ENCODE measurements around the gene RSPRY1.
"Not testable (repeated sequence)": the region's sequence is repeated elsewhere in the genome, so short reads cannot be mapped to it uniquely, and the experiment has no call there.

Gene RSPRY1

GRCh38 chr16:57257455-57258070 is 71.4 kb downstream of the RSPRY1 start:
- DNase-seq, result no peak

DNA sequence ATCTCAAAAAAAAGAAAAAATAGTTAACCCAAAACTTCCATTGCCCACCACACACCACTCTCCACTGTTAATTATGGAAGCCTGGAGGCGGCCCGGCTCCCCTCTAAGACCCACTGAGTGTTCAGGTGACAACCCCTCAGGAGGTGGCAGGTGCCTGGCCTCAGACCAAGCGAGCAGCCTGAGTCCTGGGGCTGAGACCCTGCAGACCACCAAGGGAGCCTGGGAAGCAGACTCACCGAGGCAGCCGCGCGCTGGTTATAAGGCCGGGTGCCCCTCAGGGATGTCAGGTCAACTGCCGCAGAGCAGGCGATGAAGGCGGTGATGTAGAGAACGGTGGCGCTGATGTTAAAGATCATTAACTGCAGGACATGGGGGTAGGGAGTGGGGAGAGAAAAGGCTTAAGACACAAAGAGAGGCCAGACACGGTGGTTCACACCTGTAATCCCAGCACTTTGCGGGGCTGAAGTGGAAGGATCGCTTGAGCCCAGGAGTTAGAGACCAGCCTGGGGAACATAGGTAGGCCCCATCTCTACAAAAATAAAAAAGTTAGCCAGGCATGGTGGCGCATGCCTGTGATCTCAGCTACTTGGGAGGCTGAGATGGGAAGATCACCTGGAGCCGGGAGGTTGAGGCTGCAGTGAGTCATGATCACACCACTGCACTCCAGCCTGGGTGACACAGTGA is 72.2 kb downstream of the RSPRY1 start:
- no peak for DNase-seq

- DNase-seq, result no peak
These were observed 72.9 kb downstream of the RSPRY1 start for GRCh38 chr16:57258910-57259475.

- no peak for DNase-seq
These were observed 74.3 kb downstream of the RSPRY1 start for GRCh38 chr16:57260294-57260929.

GRCh38 chr16:57261806-57262205 is 75.7 kb downstream of the RSPRY1 start:
- no peak for DNase-seq

DNA sequence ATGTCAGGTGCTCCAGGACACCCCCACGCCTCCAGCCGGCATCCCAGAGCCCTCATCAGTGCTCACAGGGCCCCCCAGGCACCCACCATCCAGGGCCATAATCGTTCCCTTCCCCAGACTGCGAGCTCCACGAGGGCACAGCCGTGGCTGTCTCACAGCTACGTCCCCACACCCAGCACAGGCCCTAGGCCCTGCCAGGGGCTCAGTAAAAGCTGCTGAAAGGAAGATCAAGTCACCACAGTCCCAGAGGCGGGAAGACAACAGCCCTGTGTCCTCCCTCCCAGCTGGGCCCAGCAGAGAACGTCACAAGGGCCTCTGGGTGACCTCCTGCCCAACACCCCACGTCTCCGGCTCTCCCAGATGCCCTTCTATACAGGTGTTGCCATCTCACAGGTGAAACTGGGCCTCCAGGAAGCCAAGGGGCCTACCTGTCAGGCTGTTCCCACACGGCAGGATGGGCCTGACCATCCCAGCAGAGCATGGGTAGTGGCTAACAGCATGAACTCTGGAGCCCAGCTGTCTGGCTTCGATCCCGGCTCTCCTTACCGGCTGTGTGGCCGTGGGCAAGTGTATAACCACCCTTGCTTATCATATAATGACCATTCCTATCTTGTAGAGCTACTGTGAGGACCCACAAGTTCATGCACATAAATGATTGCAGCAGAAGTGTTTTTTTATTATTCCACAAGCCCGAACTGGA is 76.9 kb downstream of the RSPRY1 start:
- no peak for DNase-seq

GRCh38 chr16:57263541-57264351 is 77.6 kb downstream of the RSPRY1 start:
- no peak for DNase-seq

- DNase-seq, result peak; percentile 19
These were observed 78.3 kb downstream of the RSPRY1 start for GRCh38 chr16:57264381-57264780.

GRCh38 chr16:57264950-57265371 is 78.8 kb downstream of the RSPRY1 start:
- DNase-seq, result no peak

DNA sequence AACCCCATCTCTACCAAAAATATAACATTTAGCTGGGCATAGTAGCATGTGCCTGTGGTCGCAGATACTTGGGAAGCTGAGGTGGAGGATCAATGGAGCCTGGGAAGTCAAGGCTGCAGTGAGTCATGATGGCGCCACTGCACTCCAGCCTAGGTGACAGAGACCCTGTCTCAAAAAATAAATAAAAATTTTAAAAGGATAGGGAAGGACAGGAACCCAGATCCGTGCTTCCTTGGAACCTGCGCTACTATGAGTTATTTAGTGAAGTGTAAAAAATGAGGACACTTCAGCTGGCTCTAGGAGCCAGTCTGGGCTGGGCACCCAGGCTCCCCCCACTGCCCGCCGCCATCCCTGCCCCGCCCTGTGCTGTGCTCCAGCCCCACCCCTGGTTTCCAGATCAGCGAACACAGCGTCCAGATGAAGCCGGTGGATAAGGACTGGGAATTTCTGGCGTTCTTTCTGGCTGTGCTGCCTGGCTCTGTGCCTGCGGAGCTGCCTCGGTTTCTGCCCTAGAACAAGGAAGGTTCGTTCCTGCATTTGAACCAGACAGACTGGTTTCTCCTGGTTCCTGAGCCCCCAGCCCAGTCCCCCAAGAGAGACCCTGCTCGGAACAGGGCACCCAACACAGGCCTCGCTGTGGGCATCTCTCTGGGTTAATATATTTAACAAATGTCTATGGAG is 79.9 kb downstream of the RSPRY1 start:
- DNase-seq, result no peak

DNA sequence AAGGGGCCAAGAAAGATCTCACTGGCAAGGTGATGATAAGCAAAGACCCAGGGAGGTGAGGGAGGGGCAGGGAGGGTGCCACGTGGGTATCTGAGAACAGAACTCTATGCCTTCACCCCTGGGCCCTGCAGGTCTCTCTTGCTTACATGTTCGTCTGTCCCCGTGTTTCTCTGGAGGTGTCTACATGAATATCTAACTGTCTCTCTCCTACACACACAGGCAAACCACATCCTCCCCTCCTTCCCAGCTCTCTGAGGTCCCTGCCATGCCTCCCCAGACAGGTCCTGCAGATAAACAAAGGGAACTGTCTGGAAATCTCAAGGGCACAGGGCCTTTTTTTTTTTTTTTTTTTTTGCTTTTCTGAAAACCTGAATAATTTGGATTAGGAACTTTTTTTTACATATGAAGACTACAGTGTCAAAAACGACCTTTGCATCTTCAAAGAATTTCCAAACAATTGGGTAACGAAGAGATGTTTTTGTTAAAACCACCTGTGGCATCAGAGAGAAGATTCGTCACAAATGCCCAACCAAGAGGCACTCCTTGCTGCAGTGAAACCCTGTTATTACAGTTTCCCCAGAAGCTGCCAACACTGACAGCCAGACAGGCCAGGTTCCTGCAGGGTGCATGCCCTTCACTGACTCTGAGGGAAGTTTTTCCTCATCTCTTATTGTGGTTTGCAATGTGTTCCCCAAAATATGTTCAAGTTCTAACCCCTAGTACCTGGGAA is 80.6 kb downstream of the RSPRY1 start:
- DNase-seq, result no peak

GRCh38 chr16:57267343-57267742 is 81.2 kb downstream of the RSPRY1 start:
- not testable (repeated sequence) for DNase-seq

DNA sequence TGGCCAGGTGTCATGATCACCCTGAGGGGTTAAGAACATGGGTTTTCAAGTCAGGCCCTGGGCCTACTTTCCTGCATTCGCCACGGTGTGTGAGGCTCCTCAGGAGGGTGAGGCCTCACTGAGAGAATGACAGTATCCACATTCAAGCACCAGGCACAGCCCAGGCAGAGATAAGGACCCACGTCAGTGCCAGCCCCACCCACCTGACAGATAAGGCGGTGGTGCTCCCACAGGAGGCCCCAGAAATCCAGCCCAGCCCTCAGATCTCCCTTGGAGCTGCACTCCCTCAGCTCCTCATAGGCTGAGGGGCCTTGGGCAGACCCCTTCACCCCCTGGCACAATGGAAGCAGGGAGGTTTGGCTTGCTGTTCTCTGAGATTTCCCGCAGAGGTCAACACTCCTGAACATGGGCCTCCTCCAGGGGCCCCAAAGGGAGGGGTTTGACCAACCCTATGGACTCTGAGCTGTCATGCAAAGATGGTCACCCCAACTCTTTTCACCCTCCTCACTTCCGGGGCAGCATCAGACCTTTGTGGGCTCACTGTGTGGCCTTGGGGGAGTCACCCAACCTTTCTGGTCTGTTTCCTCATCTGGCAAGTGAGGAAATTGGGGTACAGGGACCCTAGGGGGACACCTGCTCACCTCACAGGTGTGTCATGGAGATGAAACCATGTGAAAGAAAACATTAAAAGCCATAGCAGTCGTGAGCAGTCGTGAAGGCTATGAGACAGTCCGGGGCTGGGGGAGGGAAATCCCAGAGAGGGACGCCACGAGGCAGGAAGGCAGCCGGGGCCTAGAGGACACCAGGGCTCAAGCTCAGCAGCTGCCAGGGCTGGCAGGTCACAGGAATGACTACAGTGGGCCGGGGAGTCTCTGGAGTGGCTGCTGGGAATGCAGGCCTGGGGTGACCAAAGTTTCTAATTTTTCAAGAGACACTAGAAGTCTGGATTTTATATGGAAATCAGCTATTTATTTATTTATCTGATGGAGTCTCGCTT is 83.0 kb downstream of the RSPRY1 start:
- no peak for DNase-seq

GRCh38 chr16:57270221-57271062 is 84.3 kb downstream of the RSPRY1 start:
- DNase-seq, result no peak

DNA sequence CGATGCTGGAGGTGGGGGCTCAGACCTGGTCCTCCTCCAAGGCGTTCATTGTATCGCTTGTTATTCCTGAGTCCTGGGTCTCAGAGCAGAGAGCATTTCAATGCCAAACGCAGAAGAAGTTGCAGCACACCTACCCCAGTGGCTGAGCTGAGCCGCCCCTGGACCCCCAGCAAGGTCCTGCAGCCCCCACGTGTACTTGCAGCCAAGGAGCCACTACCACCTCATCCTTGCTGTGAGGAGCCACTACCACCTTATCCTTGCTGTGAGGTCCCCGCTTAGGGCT is 84.9 kb downstream of the RSPRY1 start:
- no peak for DNase-seq

- DNase-seq, result no peak
These were observed 85.9 kb downstream of the RSPRY1 start for GRCh38 chr16:57271867-57272495.

DNA sequence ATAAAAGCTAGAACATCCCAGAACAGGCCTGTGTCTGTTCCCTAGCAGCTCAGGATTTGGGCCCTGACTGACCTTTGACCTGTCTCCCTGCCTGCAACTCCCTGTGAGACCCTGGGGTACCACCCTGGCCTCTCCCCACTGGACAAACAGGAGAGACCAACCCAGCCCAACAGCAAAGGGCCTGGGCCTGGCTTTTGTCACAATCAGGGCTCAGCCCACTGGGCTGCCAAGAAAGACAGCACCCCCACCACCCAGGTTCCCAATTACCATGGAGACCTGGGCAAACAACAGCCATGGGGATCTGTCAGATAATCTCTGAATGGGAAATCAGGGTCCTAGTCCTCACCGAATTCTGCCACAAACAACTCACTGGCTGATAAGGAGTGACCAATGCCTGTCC is 87.2 kb downstream of the RSPRY1 start:
- no peak for DNase-seq

DNA sequence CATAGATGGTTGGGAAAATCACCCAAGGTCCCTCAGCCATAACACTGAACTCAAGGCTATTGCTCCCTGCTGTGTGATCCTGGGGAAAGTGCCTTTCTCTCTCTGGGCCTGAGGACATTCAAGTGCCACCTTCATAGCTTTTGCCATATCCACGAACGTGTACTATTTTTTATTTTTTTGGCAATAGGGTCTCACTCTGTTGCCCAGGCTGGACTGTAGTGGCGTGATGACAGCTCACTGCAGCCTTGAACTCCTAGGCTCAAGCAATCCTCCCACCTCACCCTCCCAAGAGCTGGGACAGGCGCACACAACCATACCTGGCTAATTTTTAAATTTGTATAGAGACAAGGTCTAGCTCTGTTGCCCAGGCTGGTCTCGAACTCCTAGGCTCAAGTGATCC is 87.7 kb downstream of the RSPRY1 start:
- DNase-seq, result no peak

GRCh38 chr16:57275946-57276345 is 89.8 kb downstream of the RSPRY1 start:
- DNase-seq, result not testable (repeated sequence)

All from inflammatory macrophage treated with lipopolysaccharide for 4 hours (primary cell).